SK-N-MC (cell line): ENCODE results near the gene AFMID.

Experiments
- DNase-seq: peaks from one replicate; pipeline ENCODE4 v3.0.0-alpha.2; 2011; ENCODE audit warnings: low read depth, low spot score
- H3K27ac ChIP-seq: fragments of 200-600 bp; sonication (generic); 2 replicates; pipeline ENCODE4 v1.5.1; 2016; ENCODE audit warnings: mixed run types
- H3K36me3 ChIP-seq: fragments of 200-600 bp; sonication (generic); 2 replicates; pipeline ENCODE4 v1.6.1; 2017; ENCODE audit warnings: antibody characterized with exemption, low read length, mixed read lengths; ENCODE audit not compliant: insufficient read depth
- H3K4me3 ChIP-seq: fragments of 200-600 bp; sonication (generic); 2 replicates; pipeline ENCODE4 v1.5.1; 2016
- H3K9ac ChIP-seq: fragments of 200-600 bp; sonication (generic); 2 replicates; pipeline ENCODE4 v1.8.0; 2017; ENCODE audit warnings: mixed run types, mixed read lengths; ENCODE audit not compliant: insufficient read length
- H3K9me3 ChIP-seq: fragments of 200-600 bp; sonication (generic); 2 replicates; pipeline ENCODE4 v1.6.1; 2017; ENCODE audit warnings: low read depth, mild to moderate bottlenecking, antibody characterized with exemption, low read length, moderate library complexity, mixed read lengths
- EZH2 ChIP-seq: fragments of 200-600 bp; sonication (generic); IDR thresholded peaks from one replicate; pipeline ENCODE4 v1.6.1; 2017; ENCODE audit warnings: antibody characterized with exemption
- FOXP2 ChIP-seq: optimal IDR thresholded peaks from 2 replicates; pipeline ENCODE3; 2011; ENCODE audit warnings: mild to moderate bottlenecking, moderate library complexity; ENCODE audit not compliant: insufficient read depth; ENCODE audit errors: extremely low read length, control extremely low read depth
- POLR2AphosphoS5 ChIP-seq: IDR thresholded peaks from 2 replicates; pipeline ENCODE4 v1.6.1; 2012; ENCODE audit warnings: mild to moderate bottlenecking, low read depth, low read length, borderline replicate concordance

Gene AFMID

GRCh38 chr17:78151514-78152008 is 35.6 kb upstream of the AFMID start:
- Histone ChIP-seq H3K27ac (no peak overlapping the region), H3K9me3 (no peaks in the 10 kb centered on the region), H3K36me3 (no peaks in the 10 kb centered on the region), H3K4me3 (no peak overlapping the region), H3K9ac (no peak overlapping the region)
- no peak for DNase-seq
- TF ChIP-seq FOXP2, result no peak

DNA sequence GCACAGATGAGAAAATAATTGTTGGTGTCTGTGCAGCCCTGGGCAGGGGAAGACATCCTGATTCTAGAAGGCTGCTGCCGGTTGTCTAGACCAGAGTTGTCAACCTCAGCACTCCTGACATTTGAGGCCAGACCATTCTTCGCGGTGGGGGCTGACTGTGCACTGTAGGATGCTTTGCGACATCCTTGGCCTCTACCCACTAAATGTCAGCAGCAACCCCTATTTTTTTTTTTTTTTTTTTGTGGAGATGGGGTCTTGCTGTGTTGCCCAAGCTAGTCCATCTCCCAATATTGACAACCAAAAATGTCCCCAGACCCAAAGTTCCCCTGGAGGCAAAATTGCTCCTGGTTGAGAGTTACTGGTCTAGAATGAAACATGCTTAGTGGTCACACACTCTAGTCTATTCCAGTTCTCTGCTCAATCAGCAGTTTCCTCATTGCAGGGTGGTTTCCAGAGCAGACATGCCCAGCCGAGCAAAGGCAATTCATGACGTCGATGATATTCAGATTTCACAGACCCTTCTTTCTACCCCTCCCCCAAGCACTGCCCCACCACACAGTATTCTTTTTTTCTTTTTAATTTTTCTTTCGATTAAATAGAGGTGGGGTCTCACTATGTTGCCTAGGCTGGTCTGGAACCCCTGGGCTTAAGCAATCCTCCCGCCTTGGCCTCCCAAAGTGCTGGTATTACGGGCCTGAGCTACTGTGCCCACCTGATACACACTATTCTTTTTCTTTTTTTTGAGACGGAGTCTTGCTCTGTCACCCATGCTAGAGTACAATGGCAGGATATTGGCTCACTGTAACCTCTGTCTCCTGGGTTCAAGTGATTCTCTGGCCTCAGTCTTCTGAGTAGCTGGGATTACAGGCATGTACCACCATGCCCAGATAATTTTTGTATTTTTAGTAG is 32.0 kb upstream of the AFMID start:
- no peak overlapping the region for H3K27ac ChIP-seq
- no peak for DNase-seq

DNA sequence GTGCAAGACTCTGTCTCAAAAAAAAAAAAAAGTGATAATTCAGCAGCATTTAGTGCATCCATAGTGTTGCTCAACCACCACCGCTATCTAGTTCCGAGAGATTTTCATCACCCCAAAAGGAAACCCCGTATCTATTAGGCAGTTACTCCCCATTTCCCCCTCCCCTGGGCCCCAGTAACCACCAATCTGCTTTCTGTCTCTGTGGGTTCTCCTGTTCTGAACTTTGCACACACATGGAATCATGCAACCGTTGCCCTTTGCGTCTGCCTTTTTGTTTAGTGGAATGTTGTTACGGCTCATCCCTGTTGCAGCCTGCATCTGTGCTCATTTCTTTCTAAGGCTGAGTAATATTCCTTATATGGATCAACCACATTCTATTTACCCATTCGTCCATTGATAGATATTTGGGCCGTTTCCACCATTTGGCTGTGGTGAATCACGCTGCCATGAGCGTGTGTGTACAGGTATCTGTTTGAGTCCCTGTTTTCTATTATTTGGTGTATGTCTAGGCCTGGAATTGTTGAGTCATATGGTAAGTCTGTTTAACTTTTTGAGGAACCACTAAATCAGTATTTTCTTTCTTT is 27.5 kb upstream of the AFMID start:
- Histone ChIP-seq H3K27ac (no peak overlapping the region), H3K9me3 (no peaks in the 10 kb centered on the region), H3K9ac (no peak overlapping the region), H3K36me3 (no peaks in the 10 kb centered on the region), H3K4me3 (no peak overlapping the region)
- no peak for TF ChIP-seq POLR2AphosphoS5
- no peak for TF ChIP-seq FOXP2
- no peak for TF ChIP-seq EZH2
- no peak for DNase-seq

More for the DNA sequence above, 32.0 kb upstream of the AFMID start:
- TF ChIP-seq POLR2AphosphoS5 (no peak), FOXP2 (no peak)
- Histone ChIP-seq H3K9ac (no peak overlapping the region), H3K9me3 (no peaks in the 10 kb centered on the region), H3K4me3 (no peak overlapping the region), H3K36me3 (no peaks in the 10 kb centered on the region)

DNA sequence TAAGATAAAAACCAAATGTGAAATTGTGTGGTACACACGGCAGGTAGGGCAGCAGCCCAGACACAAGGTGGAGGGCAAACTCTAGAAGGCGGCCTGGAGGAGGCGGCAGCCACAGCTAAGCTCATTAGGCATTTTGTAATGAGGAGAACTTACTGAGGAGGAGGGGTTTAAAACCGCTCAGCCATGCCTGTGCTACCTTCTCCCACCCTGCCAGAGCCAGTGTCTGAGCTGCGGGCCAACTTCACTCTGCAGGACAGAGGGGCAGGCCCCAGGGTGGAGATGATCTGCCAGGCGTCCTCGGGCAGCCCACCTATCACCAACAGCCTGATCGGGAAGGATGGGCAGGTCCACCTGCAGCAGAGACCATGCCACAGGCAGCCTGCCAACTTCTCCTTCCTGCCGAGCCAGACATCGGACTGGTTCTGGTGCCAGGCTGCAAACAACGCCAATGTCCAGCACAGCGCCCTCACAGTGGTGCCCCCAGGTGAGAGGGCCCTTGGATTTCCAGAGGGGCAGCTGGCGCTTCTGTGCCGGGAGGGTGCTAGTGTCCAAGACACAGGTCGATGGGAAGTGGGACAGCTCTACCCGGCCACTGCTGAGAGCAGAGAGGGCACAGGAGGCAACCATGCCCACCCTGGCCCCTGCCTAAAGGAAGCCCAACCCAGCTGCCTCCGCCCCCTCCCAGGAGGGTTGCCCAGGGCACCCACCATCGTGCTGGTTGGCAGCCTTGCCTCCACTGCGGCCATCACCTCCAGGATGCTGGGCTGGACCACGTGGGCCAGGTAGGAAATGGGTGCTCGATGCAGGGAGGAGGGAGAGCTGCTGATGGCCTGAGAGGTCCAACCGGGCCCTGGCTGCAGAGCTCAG is 23.0 kb upstream of the AFMID start:
- no peak for DNase-seq
- no peak overlapping the region for H3K4me3 ChIP-seq
- H3K9ac ChIP-seq, result no peak overlapping the region
- TF ChIP-seq POLR2AphosphoS5, result no peak
- TF ChIP-seq FOXP2, result no peak
- no peak for TF ChIP-seq EZH2
- H3K36me3 ChIP-seq, result no peaks in the 10 kb centered on the region
- no peak overlapping the region for H3K27ac ChIP-seq
- no peaks in the 10 kb centered on the region for H3K9me3 ChIP-seq

DNA sequence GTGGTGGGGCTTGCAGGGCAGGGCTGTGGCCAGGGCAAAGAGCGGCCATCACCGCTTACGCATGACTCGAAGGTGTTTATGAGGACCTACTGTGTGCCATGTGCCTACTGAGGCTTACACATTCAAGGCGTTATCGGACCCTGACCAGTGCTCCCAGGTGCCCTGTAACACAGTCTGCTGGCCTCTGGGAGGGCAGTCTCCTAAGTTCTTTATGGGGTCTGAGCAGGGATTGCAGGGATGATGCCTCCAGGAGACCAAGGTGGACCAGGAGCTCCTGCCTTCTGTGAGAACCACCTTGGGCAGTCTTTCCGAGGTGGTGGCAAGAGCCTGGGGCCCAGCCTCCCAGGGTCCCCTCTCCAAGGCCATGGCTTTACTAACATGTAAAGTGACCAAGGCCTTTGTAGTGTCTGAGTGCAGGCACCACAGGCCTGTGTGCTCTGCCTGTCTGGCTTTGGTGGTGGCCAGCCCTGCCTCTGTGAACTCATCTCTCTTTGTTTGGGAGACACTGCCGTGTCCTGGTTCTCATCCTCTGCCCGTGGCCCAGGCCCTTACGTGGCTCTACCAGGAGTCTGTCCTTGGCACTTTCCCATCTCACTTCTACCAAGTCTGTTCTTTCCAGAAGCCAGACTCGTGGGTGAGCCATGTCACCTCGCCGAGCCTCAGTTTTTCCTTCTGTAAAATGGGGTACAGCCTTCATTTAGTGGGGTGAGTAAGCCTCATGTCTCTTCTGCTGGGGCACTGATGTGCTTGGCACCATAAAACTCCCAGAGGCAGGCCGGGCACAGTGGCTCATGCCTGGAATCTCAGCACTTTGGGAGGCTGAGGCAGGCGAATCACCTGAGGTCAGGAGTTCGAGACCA is 22.2 kb upstream of the AFMID start:
- TF ChIP-seq FOXP2, result no peak
- TF ChIP-seq POLR2AphosphoS5, result no peak
- no peak for TF ChIP-seq EZH2
- DNase-seq, result no peak
- no peak overlapping the region for H3K27ac ChIP-seq
- H3K9ac ChIP-seq, result no peak overlapping the region
- no peak overlapping the region for H3K4me3 ChIP-seq
- H3K36me3 ChIP-seq, result no peaks in the 10 kb centered on the region
- H3K9me3 ChIP-seq, result no peaks in the 10 kb centered on the region

GRCh38 chr17:78166416-78166815 is 20.7 kb upstream of the AFMID start:
- no peak for DNase-seq
- TF ChIP-seq EZH2 (no peak), POLR2AphosphoS5 (no peak), FOXP2 (no peak)
- H3K9ac ChIP-seq, result no peak overlapping the region
- H3K36me3 ChIP-seq, result no peaks in the 10 kb centered on the region; the same call in 1 of the 2 replicates
- no peaks in the 10 kb centered on the region for H3K9me3 ChIP-seq
- no peak overlapping the region for H3K4me3 ChIP-seq
- no peak overlapping the region for H3K27ac ChIP-seq

- peak; percentile 50 for TF ChIP-seq FOXP2
- no peak for TF ChIP-seq POLR2AphosphoS5
- DNase-seq, result no peak
- Histone ChIP-seq H3K36me3 (peaks cover 8% of the 10 kb centered on the region), H3K4me3 (peak within 1 kb of the TSS; percentile 88), H3K9me3 (no peaks in the 10 kb centered on the region), H3K27ac (no peak within 1 kb of the TSS), H3K9ac (peak within 1 kb of the TSS; percentile 65)
Measured at GRCh38 chr17:78168242-78168902, 18.8 kb upstream of the AFMID start, which contains the start of gene SYNGR2. Gene SYNGR2, plus strand, starts transcription at chr17:78168581. Its CDS starts 36 bp downstream, at chr17:78168617.
